Activated effector memory CD4-positive, alpha-beta T cell treated with anti-CD3 and anti-CD28 coated beads, Interleukin-2, amount 50 U/mL, for 16 hours (primary cell): ENCODE data around the gene SIRT2.
"Not testable (repeated sequence)": the region's sequence is repeated elsewhere in the genome, so short reads cannot be mapped to it uniquely, and the experiment has no call there.

Experiments used
- DNase-seq: peaks from one replicate; pipeline ENCODE4 v3.0.0-alpha.2; 2020

SIRT2 gene

GRCh38 chr19:38899447-38900201 lies at the start of gene SIRT2, which contains the start of gene NFKBIB:
Gene SIRT2 (minus strand): TSS chr19:38899618. CDS start chr19:38899521, 97 bp downstream.
Gene NFKBIB (plus strand): TSS chr19:38899969. CDS start chr19:38900033, 64 bp downstream.
- peak; percentile 100 for DNase-seq

GRCh38 chr19:38946229-38947010 lies 47.0 kb upstream of the SIRT2 start:
- no peak for DNase-seq

GRCh38 chr19:38945562-38946228 lies 46.3 kb upstream of the SIRT2 start:
- DNase-seq = no peak

- no peak for DNase-seq
Observed at GRCh38 chr19:38944981-38945506, 45.6 kb upstream of the SIRT2 start.

GRCh38 chr19:38942471-38943181 lies 43.2 kb upstream of the SIRT2 start:
- DNase-seq = no peak

GRCh38 chr19:38941979-38942378 lies 42.6 kb upstream of the SIRT2 start:
- DNase-seq = no peak

- not testable (repeated sequence) for DNase-seq
Observed at GRCh38 chr19:38941466-38941865, 42.0 kb upstream of the SIRT2 start.

- no peak for DNase-seq
Observed at GRCh38 chr19:38939957-38940356, 40.5 kb upstream of the SIRT2 start.

GRCh38 chr19:38933544-38933943 lies 34.1 kb upstream of the SIRT2 start:
- no peak for DNase-seq

GRCh38 chr19:38932425-38933179 lies 33.2 kb upstream of the SIRT2 start:
- peak; percentile 72 for DNase-seq

- DNase-seq = no peak
Observed at GRCh38 chr19:38931521-38931793, 32.0 kb upstream of the SIRT2 start.

- peak; percentile 99 for DNase-seq
Observed at GRCh38 chr19:38930776-38931520, 31.5 kb upstream of the SIRT2 start, which contains the start of gene MRPS12. Gene MRPS12 (plus strand): TSS chr19:38930944. CDS start chr19:38931295, 351 bp downstream.

- DNase-seq = peak; percentile 96
Observed at GRCh38 chr19:38929929-38930775, 30.7 kb upstream of the SIRT2 start, which contains the start of gene SARS2. Gene SARS2 (minus strand): TSS chr19:38930763. CDS start chr19:38930736, 27 bp downstream.

GRCh38 chr19:38928391-38929001 lies 29.1 kb upstream of the SIRT2 start:
- DNase-seq = no peak

- no peak for DNase-seq
Observed at GRCh38 chr19:38924388-38924787, 25.0 kb upstream of the SIRT2 start.

GRCh38 chr19:38922482-38922881 lies 23.1 kb upstream of the SIRT2 start:
- DNase-seq = no peak

- no peak for DNase-seq
Observed at GRCh38 chr19:38921420-38922274, 22.2 kb upstream of the SIRT2 start.

GRCh38 chr19:38920602-38921419 lies 21.4 kb upstream of the SIRT2 start:
- no peak for DNase-seq
